HEK293 (cell line): ENCODE data around the gene PCNX3.
A peak's percentile ranks its signal among the peaks of the same experiment; 100 is the strongest.

ENCODE experiments used
- FEZF1 ChIP-seq: fragments of 450-650 bp; formaldehyde crosslinking; IDR thresholded peaks from 2 replicates; pipeline ENCODE4 v1.5.1; 2016; ENCODE audit warnings: missing biosample characterization, missing genetic modification characterization
- GLIS2 ChIP-seq: fragments of 450-650 bp; formaldehyde crosslinking; IDR thresholded peaks from 2 replicates; pipeline ENCODE4 v1.5.1; 2016; ENCODE audit warnings: missing biosample characterization, missing genetic modification characterization
- HOXD13 ChIP-seq: sonication (generic); formaldehyde crosslinking; IDR thresholded peaks from 2 replicates; pipeline ENCODE4 v1.8.0; 2022; ENCODE audit warnings: missing genetic modification reagents, borderline replicate concordance
- IKZF3 ChIP-seq: fragments of 450-650 bp; IDR thresholded peaks from 2 replicates; pipeline ENCODE4 v1.5.0; 2018; ENCODE audit warnings: missing biosample characterization, mild to moderate bottlenecking, missing genetic modification characterization, moderate library complexity
- REPIN1 ChIP-seq: fragments of 450-650 bp; formaldehyde crosslinking; IDR thresholded peaks from 2 replicates; pipeline ENCODE4 v1.5.1; 2017; ENCODE audit warnings: missing biosample characterization, missing genetic modification characterization, low read depth
- SCRT1 ChIP-seq: fragments of 450-650 bp; formaldehyde crosslinking; IDR thresholded peaks from 2 replicates; pipeline ENCODE4 v1.5.1; 2016; ENCODE audit warnings: missing biosample characterization, missing genetic modification characterization, borderline replicate concordance
- YY1 ChIP-seq: fragments of 450-650 bp; formaldehyde crosslinking; IDR thresholded peaks from 2 replicates; pipeline ENCODE4 v1.5.1; 2018; ENCODE audit warnings: missing biosample characterization, missing genetic modification characterization
- ZBTB17 ChIP-seq: fragments of 450-650 bp; formaldehyde crosslinking; IDR thresholded peaks from 2 replicates; pipeline ENCODE4 v1.5.1; 2016; ENCODE audit warnings: missing biosample characterization, missing genetic modification characterization
- ZFP41 ChIP-seq: fragments of 450-650 bp; formaldehyde crosslinking; IDR thresholded peaks from 2 replicates; pipeline ENCODE4 v1.5.1; 2016; ENCODE audit warnings: missing biosample characterization, missing genetic modification characterization, borderline replicate concordance
- ZNF114 ChIP-seq: fragments of 450-650 bp; formaldehyde crosslinking; IDR thresholded peaks from 2 replicates; pipeline ENCODE4 v1.5.0; 2017; ENCODE audit warnings: missing biosample characterization, missing genetic modification characterization
- ZNF133 ChIP-seq: fragments of 450-650 bp; formaldehyde crosslinking; IDR thresholded peaks from 2 replicates; pipeline ENCODE4 v1.5.1; 2016; ENCODE audit warnings: missing biosample characterization, missing genetic modification characterization
- ZNF157 ChIP-seq: fragments of 450-650 bp; formaldehyde crosslinking; IDR thresholded peaks from 2 replicates; pipeline ENCODE4 v1.5.1; 2016; ENCODE audit warnings: missing biosample characterization, missing genetic modification characterization
- ZNF221 ChIP-seq: fragments of 450-650 bp; formaldehyde crosslinking; IDR thresholded peaks from 2 replicates; pipeline ENCODE4 v1.5.1; 2017; ENCODE audit warnings: missing biosample characterization, missing genetic modification characterization, borderline replicate concordance
- ZNF302 ChIP-seq: fragments of 450-650 bp; formaldehyde crosslinking; IDR thresholded peaks from 2 replicates; pipeline ENCODE4 v1.5.1; 2016; ENCODE audit warnings: missing biosample characterization, missing genetic modification characterization, low read depth
- ZNF311 ChIP-seq: fragments of 450-650 bp; formaldehyde crosslinking; IDR thresholded peaks from 2 replicates; pipeline ENCODE4 v1.5.1; 2017; ENCODE audit warnings: missing biosample characterization, missing genetic modification characterization, borderline replicate concordance
- ZNF341 ChIP-seq: fragments of 450-650 bp; formaldehyde crosslinking; IDR thresholded peaks from 2 replicates; pipeline ENCODE4; 2016; ENCODE audit warnings: low read depth, missing biosample characterization, missing genetic modification characterization
- ZNF488 ChIP-seq: fragments of 450-650 bp; formaldehyde crosslinking; IDR thresholded peaks from 2 replicates; pipeline ENCODE4 v1.5.1; 2016; ENCODE audit warnings: missing biosample characterization, missing genetic modification characterization
- ZNF548 ChIP-seq: fragments of 450-650 bp; formaldehyde crosslinking; IDR thresholded peaks from 2 replicates; pipeline ENCODE4 v1.5.1; 2016; ENCODE audit warnings: missing biosample characterization, missing genetic modification characterization
- ZNF571 ChIP-seq: fragments of 450-650 bp; formaldehyde crosslinking; IDR thresholded peaks from 2 replicates; pipeline ENCODE4 v1.5.0; 2017; ENCODE audit warnings: missing biosample characterization, missing genetic modification characterization
- ZNF660 ChIP-seq: fragments of 450-650 bp; IDR thresholded peaks from 2 replicates; pipeline ENCODE4 v1.5.1; 2018; ENCODE audit warnings: missing biosample characterization, mild to moderate bottlenecking, missing genetic modification characterization
- ZNF692 ChIP-seq: fragments of 450-650 bp; formaldehyde crosslinking; IDR thresholded peaks from 2 replicates; pipeline ENCODE4 v1.5.1; 2016; ENCODE audit warnings: missing biosample characterization, missing genetic modification characterization
- ZNF707 ChIP-seq: fragments of 450-650 bp; formaldehyde crosslinking; IDR thresholded peaks from 2 replicates; pipeline ENCODE4 v1.5.1; 2016; ENCODE audit warnings: missing biosample characterization, missing genetic modification characterization
- ZNF777 ChIP-seq: fragments of 450-650 bp; formaldehyde crosslinking; IDR thresholded peaks from 2 replicates; pipeline ENCODE4 v1.5.1; 2017; ENCODE audit warnings: missing biosample characterization, missing genetic modification characterization, borderline replicate concordance
- ZNF792 ChIP-seq: fragments of 450-650 bp; formaldehyde crosslinking; IDR thresholded peaks from 2 replicates; pipeline ENCODE4 v1.5.1; 2016; ENCODE audit warnings: missing biosample characterization, missing genetic modification characterization
- ZSCAN18 ChIP-seq: fragments of 450-650 bp; formaldehyde crosslinking; IDR thresholded peaks from 2 replicates; pipeline ENCODE4 v1.5.1; 2016; ENCODE audit warnings: missing biosample characterization, missing genetic modification characterization
- TF ChIP-seq, protein P1 (sequence below): fragments of 450-650 bp; formaldehyde crosslinking; IDR thresholded peaks from 2 replicates; pipeline ENCODE4 v1.5.1; 2017; ENCODE audit warnings: missing biosample characterization, mild to moderate bottlenecking, missing genetic modification characterization, moderate library complexity
- TF ChIP-seq, protein P2 (sequence below): fragments of 450-650 bp; formaldehyde crosslinking; IDR thresholded peaks from 2 replicates; pipeline ENCODE4 v1.5.1; 2017; ENCODE audit warnings: missing biosample characterization, missing genetic modification characterization
- TF ChIP-seq, protein P3 (sequence below): fragments of 450-650 bp; formaldehyde crosslinking; IDR thresholded peaks from 2 replicates; pipeline ENCODE4 v1.5.1; 2016; ENCODE audit warnings: missing biosample characterization, missing genetic modification characterization
- TF ChIP-seq, protein P4 (sequence below): fragments of 450-650 bp; formaldehyde crosslinking; IDR thresholded peaks from 2 replicates; pipeline ENCODE4 v1.5.1; 2016; ENCODE audit warnings: missing biosample characterization, missing genetic modification characterization

The PCNX3 gene

GRCh38 chr11:65652511-65653228 is 37.1 kb downstream of the PCNX3 start (continued):
- TF ChIP-seq, protein P1, sequence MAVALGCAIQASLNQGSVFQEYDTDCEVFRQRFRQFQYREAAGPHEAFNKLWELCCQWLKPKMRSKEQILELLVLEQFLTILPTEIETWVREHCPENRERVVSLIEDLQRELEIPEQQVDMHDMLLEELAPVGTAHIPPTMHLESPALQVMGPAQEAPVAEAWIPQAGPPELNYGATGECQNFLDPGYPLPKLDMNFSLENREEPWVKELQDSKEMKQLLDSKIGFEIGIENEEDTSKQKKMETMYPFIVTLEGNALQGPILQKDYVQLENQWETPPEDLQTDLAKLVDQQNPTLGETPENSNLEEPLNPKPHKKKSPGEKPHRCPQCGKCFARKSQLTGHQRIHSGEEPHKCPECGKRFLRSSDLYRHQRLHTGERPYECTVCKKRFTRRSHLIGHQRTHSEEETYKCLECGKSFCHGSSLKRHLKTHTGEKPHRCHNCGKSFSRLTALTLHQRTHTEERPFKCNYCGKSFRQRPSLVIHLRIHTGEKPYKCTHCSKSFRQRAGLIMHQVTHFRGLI (tag by site-specific recombination), result 0 out of 2 replicates have a peak, but pooled peaks have one; percentile 43
- TF ChIP-seq ZNF571 (tag by site-specific recombination) (no peak), SCRT1 (tag by site-specific recombination) (no peak), YY1 (tag by site-specific recombination) (0 out of 2 replicates have a peak, but pooled peaks have one; percentile 31), ZNF311 (tag by site-specific recombination) (no peak), REPIN1 (tag by site-specific recombination) (no peak), ZNF692 (tag by site-specific recombination) (peak; percentile 89), ZNF221 (no peak), ZNF548 (no peak), ZNF341 (tag by site-specific recombination) (no peak), ZNF707 (no peak), ZNF488 (tag by site-specific recombination) (no peak), IKZF3 (peak; percentile 49; the same call in 1 of the 2 replicates), HOXD13 (no peak), ZNF133 (tag by site-specific recombination) (no peak), ZNF792 (tag by site-specific recombination) (no peak), GLIS2 (tag by site-specific recombination) (peak; percentile 81), ZNF114 (tag by site-specific recombination) (no peak), ZFP41 (tag by site-specific recombination) (no peak), ZNF660 (tag by site-specific recombination) (no peak), ZNF777 (peak; percentile 91; the same call in 1 of the 2 replicates), FEZF1 (tag by site-specific recombination) (no peak), ZSCAN18 (tag by site-specific recombination) (no peak), ZNF157 (tag by site-specific recombination) (no peak), ZBTB17 (tag by site-specific recombination) (peak; percentile 84; the same call in 1 of the 2 replicates), ZNF302 (tag by site-specific recombination) (no peak)
- TF ChIP-seq, protein P2, sequence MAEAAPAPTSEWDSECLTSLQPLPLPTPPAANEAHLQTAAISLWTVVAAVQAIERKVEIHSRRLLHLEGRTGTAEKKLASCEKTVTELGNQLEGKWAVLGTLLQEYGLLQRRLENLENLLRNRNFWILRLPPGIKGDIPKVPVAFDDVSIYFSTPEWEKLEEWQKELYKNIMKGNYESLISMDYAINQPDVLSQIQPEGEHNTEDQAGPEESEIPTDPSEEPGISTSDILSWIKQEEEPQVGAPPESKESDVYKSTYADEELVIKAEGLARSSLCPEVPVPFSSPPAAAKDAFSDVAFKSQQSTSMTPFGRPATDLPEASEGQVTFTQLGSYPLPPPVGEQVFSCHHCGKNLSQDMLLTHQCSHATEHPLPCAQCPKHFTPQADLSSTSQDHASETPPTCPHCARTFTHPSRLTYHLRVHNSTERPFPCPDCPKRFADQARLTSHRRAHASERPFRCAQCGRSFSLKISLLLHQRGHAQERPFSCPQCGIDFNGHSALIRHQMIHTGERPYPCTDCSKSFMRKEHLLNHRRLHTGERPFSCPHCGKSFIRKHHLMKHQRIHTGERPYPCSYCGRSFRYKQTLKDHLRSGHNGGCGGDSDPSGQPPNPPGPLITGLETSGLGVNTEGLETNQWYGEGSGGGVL (tag by site-specific recombination), result no peak
- TF ChIP-seq, protein P3, sequence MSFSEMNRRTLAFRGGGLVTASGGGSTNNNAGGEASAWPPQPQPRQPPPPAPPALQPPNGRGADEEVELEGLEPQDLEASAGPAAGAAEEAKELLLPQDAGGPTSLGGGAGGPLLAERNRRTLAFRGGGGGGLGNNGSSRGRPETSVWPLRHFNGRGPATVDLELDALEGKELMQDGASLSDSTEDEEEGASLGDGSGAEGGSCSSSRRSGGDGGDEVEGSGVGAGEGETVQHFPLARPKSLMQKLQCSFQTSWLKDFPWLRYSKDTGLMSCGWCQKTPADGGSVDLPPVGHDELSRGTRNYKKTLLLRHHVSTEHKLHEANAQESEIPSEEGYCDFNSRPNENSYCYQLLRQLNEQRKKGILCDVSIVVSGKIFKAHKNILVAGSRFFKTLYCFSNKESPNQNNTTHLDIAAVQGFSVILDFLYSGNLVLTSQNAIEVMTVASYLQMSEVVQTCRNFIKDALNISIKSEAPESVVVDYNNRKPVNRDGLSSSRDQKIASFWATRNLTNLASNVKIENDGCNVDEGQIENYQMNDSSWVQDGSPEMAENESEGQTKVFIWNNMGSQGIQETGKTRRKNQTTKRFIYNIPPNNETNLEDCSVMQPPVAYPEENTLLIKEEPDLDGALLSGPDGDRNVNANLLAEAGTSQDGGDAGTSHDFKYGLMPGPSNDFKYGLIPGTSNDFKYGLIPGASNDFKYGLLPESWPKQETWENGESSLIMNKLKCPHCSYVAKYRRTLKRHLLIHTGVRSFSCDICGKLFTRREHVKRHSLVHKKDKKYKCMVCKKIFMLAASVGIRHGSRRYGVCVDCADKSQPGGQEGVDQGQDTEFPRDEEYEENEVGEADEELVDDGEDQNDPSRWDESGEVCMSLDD, result no peak
- TF ChIP-seq, protein P4, sequence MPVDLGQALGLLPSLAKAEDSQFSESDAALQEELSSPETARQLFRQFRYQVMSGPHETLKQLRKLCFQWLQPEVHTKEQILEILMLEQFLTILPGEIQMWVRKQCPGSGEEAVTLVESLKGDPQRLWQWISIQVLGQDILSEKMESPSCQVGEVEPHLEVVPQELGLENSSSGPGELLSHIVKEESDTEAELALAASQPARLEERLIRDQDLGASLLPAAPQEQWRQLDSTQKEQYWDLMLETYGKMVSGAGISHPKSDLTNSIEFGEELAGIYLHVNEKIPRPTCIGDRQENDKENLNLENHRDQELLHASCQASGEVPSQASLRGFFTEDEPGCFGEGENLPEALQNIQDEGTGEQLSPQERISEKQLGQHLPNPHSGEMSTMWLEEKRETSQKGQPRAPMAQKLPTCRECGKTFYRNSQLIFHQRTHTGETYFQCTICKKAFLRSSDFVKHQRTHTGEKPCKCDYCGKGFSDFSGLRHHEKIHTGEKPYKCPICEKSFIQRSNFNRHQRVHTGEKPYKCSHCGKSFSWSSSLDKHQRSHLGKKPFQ (tag by site-specific recombination), result no peak
